ENCODE results near the gene CLEC19A. TPM values are rescaled to one million over a fixed set of nuclear protein-coding genes. Genes with fewer than 3 reads are reported as not detected.

The CLEC19A gene
- total RNA-seq, 1 experiment from 2014 or later: not detected

DNA sequence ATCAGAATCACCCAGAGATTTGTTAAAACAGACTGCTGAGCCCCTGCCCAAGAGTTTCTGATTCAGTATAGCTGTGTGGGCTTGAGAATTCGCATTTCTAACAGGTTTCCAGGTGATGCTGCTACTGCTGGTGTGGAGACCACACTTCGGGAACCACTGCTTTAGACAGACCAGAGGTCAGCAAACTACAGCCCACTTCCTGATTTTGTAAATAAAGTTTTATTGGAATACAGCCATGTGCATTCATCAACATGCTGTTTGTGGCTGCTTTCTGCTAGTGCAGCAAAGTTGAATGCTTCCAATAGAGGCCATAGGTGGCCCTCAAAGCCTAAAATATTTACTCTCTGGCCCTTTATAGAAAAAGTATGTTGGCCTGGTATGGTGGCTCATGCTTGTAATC is 32.6 kb upstream of the CLEC19A start:
- no peaks in the 10 kb centered on the region for H3K4me1 ChIP-seq (ENCODE audit: control insufficient read depth, insufficient read depth, low read length)
- ChIA-PET POLR2A (no interaction called here), CTCF (no interaction called here)
- TF ChIP-seq, protein P1, sequence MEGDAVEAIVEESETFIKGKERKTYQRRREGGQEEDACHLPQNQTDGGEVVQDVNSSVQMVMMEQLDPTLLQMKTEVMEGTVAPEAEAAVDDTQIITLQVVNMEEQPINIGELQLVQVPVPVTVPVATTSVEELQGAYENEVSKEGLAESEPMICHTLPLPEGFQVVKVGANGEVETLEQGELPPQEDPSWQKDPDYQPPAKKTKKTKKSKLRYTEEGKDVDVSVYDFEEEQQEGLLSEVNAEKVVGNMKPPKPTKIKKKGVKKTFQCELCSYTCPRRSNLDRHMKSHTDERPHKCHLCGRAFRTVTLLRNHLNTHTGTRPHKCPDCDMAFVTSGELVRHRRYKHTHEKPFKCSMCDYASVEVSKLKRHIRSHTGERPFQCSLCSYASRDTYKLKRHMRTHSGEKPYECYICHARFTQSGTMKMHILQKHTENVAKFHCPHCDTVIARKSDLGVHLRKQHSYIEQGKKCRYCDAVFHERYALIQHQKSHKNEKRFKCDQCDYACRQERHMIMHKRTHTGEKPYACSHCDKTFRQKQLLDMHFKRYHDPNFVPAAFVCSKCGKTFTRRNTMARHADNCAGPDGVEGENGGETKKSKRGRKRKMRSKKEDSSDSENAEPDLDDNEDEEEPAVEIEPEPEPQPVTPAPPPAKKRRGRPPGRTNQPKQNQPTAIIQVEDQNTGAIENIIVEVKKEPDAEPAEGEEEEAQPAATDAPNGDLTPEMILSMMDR (IDR thresholded peaks at IDR 0.05): no peak
- TF ChIP-seq SIN3A (IDR thresholded peaks at IDR 0.05; ENCODE audit: borderline replicate concordance, insufficient read depth, low read depth, low read length): no peak
- no peak for TF ChIP-seq TCF7L2 (IDR thresholded peaks at IDR 0.05; ENCODE audit: low read depth, low read length)
- H3K27me3 ChIP-seq (ENCODE audit: control insufficient read depth, insufficient read depth, low read length): peaks cover 8% of the 10 kb centered on the region
- intact Hi-C loops (cut with micrococcal nuclease; ENCODE audit: unreplicated experiment) (no loop called here), in situ Hi-C loops (cut with HindIII; ENCODE audit: low pct_unique_long_range_greater_than_20kb, low sequenced_read_pairs) (no loop called here)
- H3K27ac ChIP-seq (ENCODE audit: low read length): no peak overlapping the region
- ATAC-seq (no peak), DNase-seq (ENCODE audit: low read depth, low spot score) (no peak)
- H3K4me3 ChIP-seq (ENCODE audit: low read depth in 2 of 2, low read length in 2 of 2): no peak overlapping the region
- no TSS peak for BruUV-seq (replicated peaks)
- no peaks in the 10 kb centered on the region for H3K9me3 ChIP-seq (ENCODE audit: control insufficient read depth, insufficient read depth, low read depth, low read length)
- H3K36me3 ChIP-seq (ENCODE audit: control insufficient read depth, insufficient read depth, low read length): no peaks in the 10 kb centered on the region

DNA sequence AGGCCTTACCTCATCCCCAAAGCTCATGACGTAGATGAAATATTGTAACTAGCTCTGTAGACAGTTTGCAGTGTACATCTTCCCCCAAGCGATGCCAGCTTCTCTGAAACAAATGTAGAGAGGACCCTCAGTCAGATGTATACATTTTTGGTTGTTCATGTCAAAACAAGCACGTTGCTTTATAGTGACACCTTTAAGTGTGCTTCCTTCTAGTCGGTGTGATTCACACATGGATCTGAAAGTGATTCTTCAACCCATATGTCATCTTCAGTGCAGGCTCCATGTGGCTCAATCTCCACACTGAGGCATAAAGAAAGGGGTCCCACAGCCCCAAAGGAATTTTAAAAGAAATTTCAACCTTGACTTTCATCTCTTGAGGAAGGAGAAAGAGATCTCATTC is 30.9 kb upstream of the CLEC19A start:
- Histone ChIP-seq H3K27me3 (ENCODE audit: control insufficient read depth, insufficient read depth, low read length) (peaks cover 13% of the 10 kb centered on the region), H3K27ac (ENCODE audit: low read length) (no peak overlapping the region), H3K4me3 (ENCODE audit: low read depth in 2 of 2, low read length in 2 of 2) (no peak overlapping the region), H3K36me3 (ENCODE audit: control insufficient read depth, insufficient read depth, low read length) (no peaks in the 10 kb centered on the region), H3K9me3 (ENCODE audit: control insufficient read depth, insufficient read depth, low read depth, low read length) (no peaks in the 10 kb centered on the region), H3K4me1 (ENCODE audit: control insufficient read depth, insufficient read depth, low read length) (no peaks in the 10 kb centered on the region)
- no peak for DNase-seq (ENCODE audit: low read depth, low spot score)
- ATAC-seq: no peak
- intact Hi-C loops (cut with micrococcal nuclease; ENCODE audit: unreplicated experiment): no loop called here
- ChIA-PET POLR2A (no interaction called here), CTCF (no interaction called here)
- no TSS peak for BruUV-seq (replicated peaks)
- TF ChIP-seq, protein P1 (IDR thresholded peaks at IDR 0.05): no peak; the same call in 1 of the 2 replicates
- TF ChIP-seq, protein P2, sequence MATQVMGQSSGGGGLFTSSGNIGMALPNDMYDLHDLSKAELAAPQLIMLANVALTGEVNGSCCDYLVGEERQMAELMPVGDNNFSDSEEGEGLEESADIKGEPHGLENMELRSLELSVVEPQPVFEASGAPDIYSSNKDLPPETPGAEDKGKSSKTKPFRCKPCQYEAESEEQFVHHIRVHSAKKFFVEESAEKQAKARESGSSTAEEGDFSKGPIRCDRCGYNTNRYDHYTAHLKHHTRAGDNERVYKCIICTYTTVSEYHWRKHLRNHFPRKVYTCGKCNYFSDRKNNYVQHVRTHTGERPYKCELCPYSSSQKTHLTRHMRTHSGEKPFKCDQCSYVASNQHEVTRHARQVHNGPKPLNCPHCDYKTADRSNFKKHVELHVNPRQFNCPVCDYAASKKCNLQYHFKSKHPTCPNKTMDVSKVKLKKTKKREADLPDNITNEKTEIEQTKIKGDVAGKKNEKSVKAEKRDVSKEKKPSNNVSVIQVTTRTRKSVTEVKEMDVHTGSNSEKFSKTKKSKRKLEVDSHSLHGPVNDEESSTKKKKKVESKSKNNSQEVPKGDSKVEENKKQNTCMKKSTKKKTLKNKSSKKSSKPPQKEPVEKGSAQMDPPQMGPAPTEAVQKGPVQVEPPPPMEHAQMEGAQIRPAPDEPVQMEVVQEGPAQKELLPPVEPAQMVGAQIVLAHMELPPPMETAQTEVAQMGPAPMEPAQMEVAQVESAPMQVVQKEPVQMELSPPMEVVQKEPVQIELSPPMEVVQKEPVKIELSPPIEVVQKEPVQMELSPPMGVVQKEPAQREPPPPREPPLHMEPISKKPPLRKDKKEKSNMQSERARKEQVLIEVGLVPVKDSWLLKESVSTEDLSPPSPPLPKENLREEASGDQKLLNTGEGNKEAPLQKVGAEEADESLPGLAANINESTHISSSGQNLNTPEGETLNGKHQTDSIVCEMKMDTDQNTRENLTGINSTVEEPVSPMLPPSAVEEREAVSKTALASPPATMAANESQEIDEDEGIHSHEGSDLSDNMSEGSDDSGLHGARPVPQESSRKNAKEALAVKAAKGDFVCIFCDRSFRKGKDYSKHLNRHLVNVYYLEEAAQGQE (IDR thresholded peaks at IDR 0.05; ENCODE audit: insufficient read depth in 1 of 2, low read depth in 2 of 2, low read length in 1 of 2): no peak
- TF ChIP-seq TCF7L2 (IDR thresholded peaks at IDR 0.05; ENCODE audit: low read depth, low read length) (no peak), SIN3A (IDR thresholded peaks at IDR 0.05; ENCODE audit: borderline replicate concordance, insufficient read depth, low read depth, low read length) (no peak), POLR2AphosphoS5 (IDR thresholded peaks at IDR 0.05; ENCODE audit: low read depth, low read length) (no peak)
- in situ Hi-C loops (cut with HindIII; ENCODE audit: low pct_unique_long_range_greater_than_20kb, low sequenced_read_pairs): no loop called here

Measured in Panc1 (cell line).